Measurements from ENCODE around the gene CRTC1.
"Not testable (repeated sequence)": the region's sequence is repeated elsewhere in the genome, so short reads cannot be mapped to it uniquely, and the experiment has no call there.

CRTC1 gene

GRCh38 chr19:18789883-18790565 is 106.5 kb downstream of the CRTC1 start:
- no peak for DNase-seq

GRCh38 chr19:18790566-18791314 is 107.3 kb downstream of the CRTC1 start, which contains the start of gene COMP:
Gene COMP, minus strand, starts transcription at chr19:18791305. Its CDS starts 36 bp downstream, at chr19:18791269.
- no peak for DNase-seq

GRCh38 chr19:18791315-18791678 is 107.8 kb downstream of the CRTC1 start:
- DNase-seq: no peak

- no peak for DNase-seq
These were observed 109.2 kb downstream of the CRTC1 start for GRCh38 chr19:18792661-18793060.

GRCh38 chr19:18793144-18794028 is 109.9 kb downstream of the CRTC1 start:
- DNase-seq: no peak

GRCh38 chr19:18794029-18794313 is 110.5 kb downstream of the CRTC1 start:
- no peak for DNase-seq

- DNase-seq: no peak
These were observed 111.2 kb downstream of the CRTC1 start for GRCh38 chr19:18794692-18795091.

GRCh38 chr19:18795540-18795939 is 112.1 kb downstream of the CRTC1 start:
- DNase-seq: no peak

- DNase-seq: no peak
These were observed 112.8 kb downstream of the CRTC1 start for GRCh38 chr19:18796239-18796638.

- no peak for DNase-seq
These were observed 115.2 kb downstream of the CRTC1 start for GRCh38 chr19:18798384-18799352.

GRCh38 chr19:18799389-18799970 is 116.0 kb downstream of the CRTC1 start:
- no peak for DNase-seq

- no peak for DNase-seq
These were observed 116.6 kb downstream of the CRTC1 start for GRCh38 chr19:18800079-18800478.

- no peak for DNase-seq
These were observed 117.2 kb downstream of the CRTC1 start for GRCh38 chr19:18800636-18801035.

- DNase-seq: no peak
These were observed 118.9 kb downstream of the CRTC1 start for GRCh38 chr19:18802354-18802753.

- DNase-seq: no peak
These were observed 120.2 kb downstream of the CRTC1 start for GRCh38 chr19:18803550-18804138.

- no peak for DNase-seq
These were observed 120.7 kb downstream of the CRTC1 start for GRCh38 chr19:18804139-18804601.

- no peak for DNase-seq
These were observed 121.2 kb downstream of the CRTC1 start for GRCh38 chr19:18804643-18805042.

GRCh38 chr19:18807861-18808331 is 124.4 kb downstream of the CRTC1 start:
- no peak for DNase-seq

- no peak for DNase-seq
These were observed 125.8 kb downstream of the CRTC1 start for GRCh38 chr19:18809149-18809868.

GRCh38 chr19:18811638-18812037 is 128.2 kb downstream of the CRTC1 start:
- not testable (repeated sequence) for DNase-seq

- no peak for DNase-seq
These were observed 130.6 kb downstream of the CRTC1 start for GRCh38 chr19:18814063-18814462.

Data from SHP77 treated with DMSO at 0.1 percent for 48 hours (cell line).